ENCODE results near the gene SEPTIN12. TPM values are rescaled to one million over a fixed set of nuclear protein-coding genes. Genes with fewer than 3 reads are reported as not detected.

SEPTIN12 gene
- total and polyA plus RNA-seq, 11 donors, result 0.32 TPM; not detected in 10

GRCh38 chr16:4777339-4778049 is 10.7 kb downstream of the SEPTIN12 start:
- TF ChIP-seq, protein P1, sequence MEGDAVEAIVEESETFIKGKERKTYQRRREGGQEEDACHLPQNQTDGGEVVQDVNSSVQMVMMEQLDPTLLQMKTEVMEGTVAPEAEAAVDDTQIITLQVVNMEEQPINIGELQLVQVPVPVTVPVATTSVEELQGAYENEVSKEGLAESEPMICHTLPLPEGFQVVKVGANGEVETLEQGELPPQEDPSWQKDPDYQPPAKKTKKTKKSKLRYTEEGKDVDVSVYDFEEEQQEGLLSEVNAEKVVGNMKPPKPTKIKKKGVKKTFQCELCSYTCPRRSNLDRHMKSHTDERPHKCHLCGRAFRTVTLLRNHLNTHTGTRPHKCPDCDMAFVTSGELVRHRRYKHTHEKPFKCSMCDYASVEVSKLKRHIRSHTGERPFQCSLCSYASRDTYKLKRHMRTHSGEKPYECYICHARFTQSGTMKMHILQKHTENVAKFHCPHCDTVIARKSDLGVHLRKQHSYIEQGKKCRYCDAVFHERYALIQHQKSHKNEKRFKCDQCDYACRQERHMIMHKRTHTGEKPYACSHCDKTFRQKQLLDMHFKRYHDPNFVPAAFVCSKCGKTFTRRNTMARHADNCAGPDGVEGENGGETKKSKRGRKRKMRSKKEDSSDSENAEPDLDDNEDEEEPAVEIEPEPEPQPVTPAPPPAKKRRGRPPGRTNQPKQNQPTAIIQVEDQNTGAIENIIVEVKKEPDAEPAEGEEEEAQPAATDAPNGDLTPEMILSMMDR (IDR thresholded peaks at IDR 0.05), result no peak
- TF ChIP-seq POLR2A (IDR thresholded peaks at IDR 0.05), result no peak
- WGBS, 4 donors, result 71 to 87% (median 85%) methylated on average over 10 to 17 of the region's 17 CpGs
- intact Hi-C loops (cut with DNase I), result no loop called here
- ATAC-seq (no peak), DNase-seq (no peak)
- Histone ChIP-seq H3K4me3 (no peak overlapping the region), H3K27me3 (no peaks in the 10 kb centered on the region), H3K4me1 (no peaks in the 10 kb centered on the region), H3K27ac (no peak overlapping the region), H3K36me3 (no peaks in the 10 kb centered on the region), H3K9me3 (no peaks in the 10 kb centered on the region)

DNA sequence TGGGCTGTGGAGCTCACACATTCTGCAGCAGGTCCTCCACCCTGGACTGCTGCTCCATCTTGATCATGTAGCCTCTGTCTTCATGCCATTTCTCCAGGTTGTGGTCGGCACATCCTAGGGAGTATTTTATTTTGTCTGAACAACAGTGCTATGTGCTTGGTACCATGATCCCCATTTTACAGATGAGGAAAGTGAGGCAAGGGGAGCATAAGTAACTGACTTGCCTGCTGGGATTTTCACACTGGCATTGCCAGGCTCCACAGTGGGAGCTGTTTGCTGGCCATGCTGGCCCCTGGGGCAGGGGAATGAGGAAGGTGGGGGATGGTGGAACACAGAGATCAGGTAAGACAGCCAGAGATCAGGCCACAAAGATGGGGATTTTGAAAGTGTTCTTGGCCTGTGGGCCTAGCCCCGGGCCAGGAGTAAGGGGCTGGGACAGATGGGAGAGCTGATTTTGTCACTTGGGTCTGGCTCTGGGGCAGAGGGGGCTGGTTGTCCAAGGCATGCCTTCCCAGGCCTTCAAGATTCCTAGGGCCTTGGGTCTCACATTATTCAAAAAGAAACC is 11.9 kb downstream of the SEPTIN12 start:
- Histone ChIP-seq H3K4me3 (no peak overlapping the region), H3K9me3 (no peaks in the 10 kb centered on the region), H3K27ac (no peak overlapping the region), H3K27me3 (no peaks in the 10 kb centered on the region), H3K36me3 (no peaks in the 10 kb centered on the region), H3K4me1 (no peaks in the 10 kb centered on the region)
- no peak for ATAC-seq
- TF ChIP-seq POLR2A (IDR thresholded peaks at IDR 0.05), result no peak
- TF ChIP-seq, protein P1 (IDR thresholded peaks at IDR 0.05), result no peak
- intact Hi-C loops (cut with DNase I), result no loop called here
- 88 to 89% (median 89%) methylated on average over 2 of the region's 2 CpGs for WGBS, 4 donors
- DNase-seq, result no peak

- H3K4me3 ChIP-seq, result no peak overlapping the region
- no peak for DNase-seq
- H3K36me3 ChIP-seq, result no peaks in the 10 kb centered on the region
- no peak for ATAC-seq
- intact Hi-C loops (cut with DNase I), result no loop called here
- H3K27ac ChIP-seq, result no peak overlapping the region
- H3K9me3 ChIP-seq, result no peaks in the 10 kb centered on the region
- 88 to 90% (median 89%) methylated on average over 3 to 13 of the region's 13 CpGs for WGBS, 4 donors
- no peaks in the 10 kb centered on the region for H3K27me3 ChIP-seq
- H3K4me1 ChIP-seq, result no peaks in the 10 kb centered on the region
- no peak for TF ChIP-seq POLR2A (IDR thresholded peaks at IDR 0.05)
- TF ChIP-seq, protein P1 (IDR thresholded peaks at IDR 0.05), result no peak
These were observed 13.1 kb downstream of the SEPTIN12 start for GRCh38 chr16:4775005-4775404.

GRCh38 chr16:4772351-4772750 is 15.8 kb downstream of the SEPTIN12 start:
- Histone ChIP-seq H3K9me3 (no peaks in the 10 kb centered on the region), H3K4me3 (no peak overlapping the region), H3K27me3 (no peaks in the 10 kb centered on the region), H3K4me1 (peaks cover 2 to 20% (median 13%) of the 10 kb centered on the region in 12 donors), H3K36me3 (no peaks in the 10 kb centered on the region), H3K27ac (no peak overlapping the region)
- DNase-seq (no peak), ATAC-seq (no peak)
- intact Hi-C loops (cut with DNase I), result no loop called here
- TF ChIP-seq, protein P1 (IDR thresholded peaks at IDR 0.05), result no peak
- TF ChIP-seq POLR2A (IDR thresholded peaks at IDR 0.05), result no peak
- WGBS, 4 donors, result 81 to 89% (median 83%) methylated on average over 5 of the region's 5 CpGs
